ENCODE data around the gene PIP5K1B.
"Not testable (repeated sequence)": the region's sequence is repeated elsewhere in the genome, so short reads cannot be mapped to it uniquely, and the experiment has no call there.

PIP5K1B gene

GRCh38 chr9:69045821-69046220 is 340.8 kb downstream of the PIP5K1B start:
- no peaks in the 10 kb centered on the region for H3K9me3 Mint-ChIP-seq
- no peak overlapping the region for H3K27ac Mint-ChIP-seq (ENCODE audit: low read depth)
- no peak overlapping the region for H3K4me3 Mint-ChIP-seq
- peaks cover 8% of the 10 kb centered on the region for H3K36me3 Mint-ChIP-seq (ENCODE audit: insufficient read depth)
- no peaks in the 10 kb centered on the region for H3K27me3 Mint-ChIP-seq
- DNase-seq (ENCODE audit: low spot score in 2 of 2) (no peak), ATAC-seq (replicated peaks; ENCODE audit: extremely low read depth, poor library complexity, severe bottlenecking) (no peak)
- H3K4me1 Mint-ChIP-seq = peaks cover 40% of the 10 kb centered on the region

GRCh38 chr9:69046723-69047122 is 341.7 kb downstream of the PIP5K1B start:
- DNase-seq (ENCODE audit: low spot score in 2 of 2) = no peak
- Mint-ChIP-seq H3K36me3 (ENCODE audit: insufficient read depth) (peaks cover 8% of the 10 kb centered on the region), H3K9me3 (no peaks in the 10 kb centered on the region), H3K4me3 (no peak overlapping the region), H3K27me3 (no peaks in the 10 kb centered on the region), H3K27ac (ENCODE audit: low read depth) (no peak overlapping the region), H3K4me1 (peaks cover 35% of the 10 kb centered on the region)
- no peak for ATAC-seq (replicated peaks; ENCODE audit: extremely low read depth, poor library complexity, severe bottlenecking)

- no peak for ATAC-seq (replicated peaks; ENCODE audit: extremely low read depth, poor library complexity, severe bottlenecking)
- Mint-ChIP-seq H3K36me3 (ENCODE audit: insufficient read depth) (peaks cover 11% of the 10 kb centered on the region), H3K4me1 (peaks cover 31% of the 10 kb centered on the region)
These were observed 342.3 kb downstream of the PIP5K1B start for GRCh38 chr9:69047371-69047770.

GRCh38 chr9:69049094-69049493 is 344.1 kb downstream of the PIP5K1B start:
- DNase-seq (ENCODE audit: low spot score in 2 of 2) = no peak
- Mint-ChIP-seq H3K27me3 (no peaks in the 10 kb centered on the region), H3K27ac (ENCODE audit: low read depth) (no peak overlapping the region), H3K36me3 (ENCODE audit: insufficient read depth) (peaks cover 11% of the 10 kb centered on the region), H3K4me3 (no peak overlapping the region), H3K4me1 (peaks cover 17% of the 10 kb centered on the region), H3K9me3 (no peaks in the 10 kb centered on the region)
- no peak for ATAC-seq (replicated peaks; ENCODE audit: extremely low read depth, poor library complexity, severe bottlenecking)

More at GRCh38 chr9:69047371-69047770, 342.3 kb downstream of the PIP5K1B start:
- H3K4me3 Mint-ChIP-seq = no peak overlapping the region
- no peaks in the 10 kb centered on the region for H3K27me3 Mint-ChIP-seq
- no peak for DNase-seq (ENCODE audit: low spot score in 2 of 2)
- H3K27ac Mint-ChIP-seq (ENCODE audit: low read depth) = peak overlapping the region; percentile 80
- no peaks in the 10 kb centered on the region for H3K9me3 Mint-ChIP-seq

GRCh38 chr9:69050936-69051335 is 345.9 kb downstream of the PIP5K1B start:
- H3K36me3 Mint-ChIP-seq (ENCODE audit: insufficient read depth); H3K9me3 Mint-ChIP-seq; H3K4me1 Mint-ChIP-seq; H3K27me3 Mint-ChIP-seq; DNase-seq (ENCODE audit: low spot score in 2 of 2); ATAC-seq (replicated peaks; ENCODE audit: extremely low read depth, poor library complexity, severe bottlenecking); H3K27ac Mint-ChIP-seq (ENCODE audit: low read depth); H3K4me3 Mint-ChIP-seq: not testable (repeated sequence)

GRCh38 chr9:69054989-69055388 is 349.9 kb downstream of the PIP5K1B start:
- DNase-seq (ENCODE audit: low spot score in 2 of 2) = no peak
- no peak for ATAC-seq (replicated peaks; ENCODE audit: extremely low read depth, poor library complexity, severe bottlenecking)
- no peaks in the 10 kb centered on the region for H3K27me3 Mint-ChIP-seq
- H3K27ac Mint-ChIP-seq (ENCODE audit: low read depth) = no peak overlapping the region
- no peak overlapping the region for H3K4me3 Mint-ChIP-seq
- no peaks in the 10 kb centered on the region for H3K9me3 Mint-ChIP-seq
- H3K36me3 Mint-ChIP-seq (ENCODE audit: insufficient read depth) = peaks cover 6% of the 10 kb centered on the region
- H3K4me1 Mint-ChIP-seq = no peaks in the 10 kb centered on the region

GRCh38 chr9:69056191-69056815 is 351.3 kb downstream of the PIP5K1B start:
- DNase-seq (ENCODE audit: low spot score in 2 of 2) = no peak
- no peak overlapping the region for H3K27ac Mint-ChIP-seq (ENCODE audit: low read depth)
- H3K27me3 Mint-ChIP-seq = no peaks in the 10 kb centered on the region
- no peaks in the 10 kb centered on the region for H3K9me3 Mint-ChIP-seq
- peaks cover 11% of the 10 kb centered on the region for H3K36me3 Mint-ChIP-seq (ENCODE audit: insufficient read depth)
- ATAC-seq (replicated peaks; ENCODE audit: extremely low read depth, poor library complexity, severe bottlenecking) = no peak
- no peak overlapping the region for H3K4me3 Mint-ChIP-seq
- H3K4me1 Mint-ChIP-seq = peaks cover 8% of the 10 kb centered on the region

- H3K36me3 Mint-ChIP-seq (ENCODE audit: insufficient read depth) = peaks cover 8% of the 10 kb centered on the region
- ATAC-seq (replicated peaks; ENCODE audit: extremely low read depth, poor library complexity, severe bottlenecking) (no peak), DNase-seq (ENCODE audit: low spot score in 2 of 2) (no peak)
- H3K27me3 Mint-ChIP-seq = no peaks in the 10 kb centered on the region
- no peak overlapping the region for H3K4me3 Mint-ChIP-seq
- H3K27ac Mint-ChIP-seq (ENCODE audit: low read depth) = no peak overlapping the region
- H3K4me1 Mint-ChIP-seq = peaks cover 8% of the 10 kb centered on the region
- no peaks in the 10 kb centered on the region for H3K9me3 Mint-ChIP-seq
These were observed 353.1 kb downstream of the PIP5K1B start for GRCh38 chr9:69058101-69058500.

All from central memory CD8-positive, alpha-beta T cell (primary cell).